HAP-1 (cell line): ENCODE measurements around the gene RBM26.
A peak's percentile ranks its signal among the peaks of the same experiment; 100 is the strongest.

Source experiments
- DNase-seq, 2 experiments: peaks; one replicate each; pipeline ENCODE4 v3.0.0-alpha.2; 2016 to 2020; ENCODE audit warnings: low spot score in 2 of 2
- H3K27me3 ChIP-seq: fragments of 250-450 bp; sonication (Bioruptor Pico); 2 replicates; pipeline ENCODE4 v1.5.1; 2020; ENCODE audit warnings: low read depth, mild to moderate bottlenecking, moderate library complexity
- H3K36me3 ChIP-seq: fragments of 250-450 bp; sonication (Bioruptor Pico); replicated peaks from 2 replicates; pipeline ENCODE4 v1.5.1; 2020; ENCODE audit warnings: mild to moderate bottlenecking
- H3K4me1 ChIP-seq: fragments of 250-450 bp; sonication (Bioruptor Pico); 2 replicates; pipeline ENCODE4 v1.5.1; 2020; ENCODE audit warnings: mild to moderate bottlenecking
- H3K4me3 ChIP-seq: fragments of 250-450 bp; sonication (Bioruptor Pico); 2 replicates; pipeline ENCODE4 v1.5.1; 2020; ENCODE audit warnings: mild to moderate bottlenecking, moderate library complexity
- H3K9me3 ChIP-seq: fragments of 250-450 bp; sonication (Bioruptor Pico); 2 replicates; pipeline ENCODE4 v1.5.1; 2020; ENCODE audit warnings: mild to moderate bottlenecking, moderate library complexity
- in situ Hi-C: fragments of 300-500 bp; cut with MboI; formaldehyde crosslinking; loops from 3 replicates; pipeline ENCODE4 v1.14.3; 2020; ENCODE audit warnings: low sequenced_read_pairs, inconsistent platforms, mixed read lengths

RBM26 gene

GRCh38 chr13:79317856-79318255, 88.2 kb downstream of the RBM26 start:
- Histone ChIP-seq H3K9me3 (no peaks in the 10 kb centered on the region), H3K4me3 (no peak overlapping the region), H3K36me3 (peaks cover 22% of the 10 kb centered on the region), H3K4me1 (no peaks in the 10 kb centered on the region), H3K27me3 (no peaks in the 10 kb centered on the region)
- in situ Hi-C loops, result no loop called here
- no peak for DNase-seq

- DNase-seq, result no peak
Observed at GRCh38 chr13:79314652-79315051, 91.4 kb downstream of the RBM26 start.

GRCh38 chr13:79312340-79312855, 93.7 kb downstream of the RBM26 start:
- Histone ChIP-seq H3K27me3 (no peaks in the 10 kb centered on the region), H3K9me3 (no peaks in the 10 kb centered on the region), H3K4me3 (no peak overlapping the region), H3K36me3 (no peaks in the 10 kb centered on the region), H3K4me1 (peaks cover 3% of the 10 kb centered on the region; the same call in 1 of the 2 replicates)
- DNase-seq, result no peak
- in situ Hi-C loops, result no loop called here

More at GRCh38 chr13:79314652-79315051, 91.4 kb downstream of the RBM26 start:
- no peaks in the 10 kb centered on the region for H3K9me3 ChIP-seq
- H3K4me3 ChIP-seq, result no peak overlapping the region
- peaks cover 6% of the 10 kb centered on the region; the same call in 1 of the 2 replicates for H3K36me3 ChIP-seq
- no peaks in the 10 kb centered on the region for H3K4me1 ChIP-seq
- H3K27me3 ChIP-seq, result no peaks in the 10 kb centered on the region
- in situ Hi-C loops, result no loop called here

GRCh38 chr13:79311386-79311785, 94.7 kb downstream of the RBM26 start:
- DNase-seq, result no peak
- peaks cover 3% of the 10 kb centered on the region; the same call in 1 of the 2 replicates for H3K4me1 ChIP-seq
- H3K27me3 ChIP-seq, result no peaks in the 10 kb centered on the region
- H3K4me3 ChIP-seq, result no peak overlapping the region
- in situ Hi-C loops, result no loop called here
- H3K9me3 ChIP-seq, result no peaks in the 10 kb centered on the region
- no peaks in the 10 kb centered on the region for H3K36me3 ChIP-seq

- in situ Hi-C loops, result no loop called here
- Histone ChIP-seq H3K4me1 (peaks cover 3% of the 10 kb centered on the region; the same call in 1 of the 2 replicates), H3K27me3 (no peaks in the 10 kb centered on the region), H3K4me3 (no peak overlapping the region), H3K36me3 (no peaks in the 10 kb centered on the region), H3K9me3 (no peaks in the 10 kb centered on the region)
- DNase-seq, result no peak
Observed at GRCh38 chr13:79309690-79310089, 96.4 kb downstream of the RBM26 start.

- peaks cover 3% of the 10 kb centered on the region; the same call in 1 of the 2 replicates for H3K4me1 ChIP-seq
- no peaks in the 10 kb centered on the region for H3K9me3 ChIP-seq
- H3K36me3 ChIP-seq, result no peaks in the 10 kb centered on the region
- in situ Hi-C loops, result no loop called here
- no peak overlapping the region for H3K4me3 ChIP-seq
- H3K27me3 ChIP-seq, result no peaks in the 10 kb centered on the region
- no peak for DNase-seq
Observed at GRCh38 chr13:79307866-79308298, 98.2 kb downstream of the RBM26 start.

GRCh38 chr13:79307433-79307861, 98.6 kb downstream of the RBM26 start:
- Histone ChIP-seq H3K36me3 (no peaks in the 10 kb centered on the region), H3K27me3 (no peaks in the 10 kb centered on the region), H3K4me1 (peaks cover 3% of the 10 kb centered on the region; the same call in 1 of the 2 replicates), H3K9me3 (no peaks in the 10 kb centered on the region), H3K4me3 (no peak overlapping the region)
- in situ Hi-C loops, result no loop called here
- no peak for DNase-seq

GRCh38 chr13:79306650-79307049, 99.4 kb downstream of the RBM26 start:
- in situ Hi-C loops, result no loop called here
- Histone ChIP-seq H3K36me3 (no peaks in the 10 kb centered on the region), H3K27me3 (no peaks in the 10 kb centered on the region), H3K9me3 (no peaks in the 10 kb centered on the region), H3K4me3 (no peak overlapping the region), H3K4me1 (peaks cover 3% of the 10 kb centered on the region; the same call in 1 of the 2 replicates)
- no peak for DNase-seq

- Histone ChIP-seq H3K36me3 (no peaks in the 10 kb centered on the region), H3K4me1 (no peaks in the 10 kb centered on the region), H3K4me3 (no peak overlapping the region), H3K9me3 (no peaks in the 10 kb centered on the region), H3K27me3 (no peaks in the 10 kb centered on the region)
- no peak for DNase-seq
- in situ Hi-C loops, result no loop called here
Observed at GRCh38 chr13:79297128-79297527, 108.9 kb downstream of the RBM26 start.

GRCh38 chr13:79295906-79296706, 109.9 kb downstream of the RBM26 start:
- DNase-seq, result no peak
- Histone ChIP-seq H3K27me3 (no peaks in the 10 kb centered on the region), H3K4me3 (no peak overlapping the region), H3K4me1 (no peaks in the 10 kb centered on the region), H3K9me3 (no peaks in the 10 kb centered on the region), H3K36me3 (no peaks in the 10 kb centered on the region)
- in situ Hi-C loops, result no loop called here

- Histone ChIP-seq H3K36me3 (no peaks in the 10 kb centered on the region), H3K9me3 (no peaks in the 10 kb centered on the region), H3K4me3 (no peak overlapping the region), H3K4me1 (no peaks in the 10 kb centered on the region; the same call in 1 of the 2 replicates), H3K27me3 (no peaks in the 10 kb centered on the region)
- in situ Hi-C loops, result no loop called here
- DNase-seq, result no peak
Observed at GRCh38 chr13:79290595-79291244, 115.3 kb downstream of the RBM26 start.

GRCh38 chr13:79289571-79289970, 116.5 kb downstream of the RBM26 start:
- no peak overlapping the region for H3K4me3 ChIP-seq
- in situ Hi-C loops, result no loop called here
- no peak for DNase-seq
- no peaks in the 10 kb centered on the region for H3K9me3 ChIP-seq
- no peaks in the 10 kb centered on the region for H3K36me3 ChIP-seq
- no peaks in the 10 kb centered on the region for H3K27me3 ChIP-seq
- H3K4me1 ChIP-seq, result no peaks in the 10 kb centered on the region; the same call in 1 of the 2 replicates

- Histone ChIP-seq H3K4me1 (no peaks in the 10 kb centered on the region; the same call in 1 of the 2 replicates), H3K36me3 (no peaks in the 10 kb centered on the region), H3K4me3 (no peak overlapping the region), H3K9me3 (no peaks in the 10 kb centered on the region), H3K27me3 (no peaks in the 10 kb centered on the region)
- DNase-seq, result peak in 1 of 2 experiments; percentile 34
- in situ Hi-C loops, result no loop called here
Observed at GRCh38 chr13:79287939-79288795, 117.9 kb downstream of the RBM26 start.
